ENCODE data around the gene JAZF1. TPM values are rescaled to one million over a fixed set of nuclear protein-coding genes. Genes with fewer than 3 reads are reported as not detected.

JAZF1 gene
- total RNA-seq, 2 donors from 2014 or later, result 9.3 to 37.4 TPM

GRCh38 chr7:27992755-27993493 lies 187.7 kb downstream of the JAZF1 start:
- Histone ChIP-seq H3K27ac (no peak overlapping the region), H3K4me1 (replicated peaks) (peaks cover 3% of the 10 kb centered on the region), H3K36me3 (no peaks in the 10 kb centered on the region), H3K9me3 (no peaks in the 10 kb centered on the region), H3K4me3 (no peak overlapping the region), H3K27me3 (replicated peaks; ENCODE audit: insufficient read depth) (no peaks in the 10 kb centered on the region)
- intact Hi-C loops (cut with DNase I), result no loop called here
- peak; percentile 15 for DNase-seq (ENCODE audit: low spot score)
- WGBS, result 29% methylated on average over 8 of the region's 8 CpGs
- TF ChIP-seq POLR2A (IDR thresholded peaks at IDR 0.05) (no peak), CTCF (IDR thresholded peaks at IDR 0.05) (no peak), POLR2AphosphoS5 (IDR thresholded peaks at IDR 0.05) (no peak)

GRCh38 chr7:27992097-27992496 lies 188.5 kb downstream of the JAZF1 start:
- no peak for TF ChIP-seq POLR2A (IDR thresholded peaks at IDR 0.05)
- no peak for TF ChIP-seq POLR2AphosphoS5 (IDR thresholded peaks at IDR 0.05)
- DNase-seq (ENCODE audit: low spot score), result no peak
- 47% methylated on average over 4 of the region's 4 CpGs for WGBS
- no peaks in the 10 kb centered on the region for H3K27me3 ChIP-seq (replicated peaks; ENCODE audit: insufficient read depth)
- no peak overlapping the region for H3K27ac ChIP-seq
- intact Hi-C loops (cut with DNase I), result no loop called here
- H3K4me3 ChIP-seq, result no peak overlapping the region
- no peaks in the 10 kb centered on the region for H3K9me3 ChIP-seq
- H3K36me3 ChIP-seq, result no peaks in the 10 kb centered on the region
- peaks cover 3% of the 10 kb centered on the region for H3K4me1 ChIP-seq (replicated peaks)

GRCh38 chr7:27991006-27991528 lies 189.5 kb downstream of the JAZF1 start:
- DNase-seq (ENCODE audit: low spot score), result no peak
- H3K27me3 ChIP-seq (replicated peaks; ENCODE audit: insufficient read depth), result no peaks in the 10 kb centered on the region
- peaks cover 3% of the 10 kb centered on the region for H3K4me1 ChIP-seq (replicated peaks)
- no peaks in the 10 kb centered on the region for H3K9me3 ChIP-seq
- intact Hi-C loops (cut with DNase I), result no loop called here
- TF ChIP-seq CTCF (IDR thresholded peaks at IDR 0.05) (no peak), POLR2A (IDR thresholded peaks at IDR 0.05) (no peak), POLR2AphosphoS5 (IDR thresholded peaks at IDR 0.05) (no peak)
- H3K4me3 ChIP-seq, result no peak overlapping the region
- H3K36me3 ChIP-seq, result no peaks in the 10 kb centered on the region
- no peak overlapping the region for H3K27ac ChIP-seq

- H3K36me3 ChIP-seq, result no peaks in the 10 kb centered on the region
- H3K27ac ChIP-seq, result no peak overlapping the region
- DNase-seq (ENCODE audit: low spot score), result no peak
- TF ChIP-seq CTCF (IDR thresholded peaks at IDR 0.05) (no peak), POLR2AphosphoS5 (IDR thresholded peaks at IDR 0.05) (no peak), POLR2A (IDR thresholded peaks at IDR 0.05) (no peak)
- no peak overlapping the region for H3K4me3 ChIP-seq
- no peaks in the 10 kb centered on the region for H3K4me1 ChIP-seq (replicated peaks)
- H3K27me3 ChIP-seq (replicated peaks; ENCODE audit: insufficient read depth), result no peaks in the 10 kb centered on the region
- 66% methylated on average over 1 of the region's 1 CpG for WGBS
- H3K9me3 ChIP-seq, result no peaks in the 10 kb centered on the region
- intact Hi-C loops (cut with DNase I), result no loop called here
Observed at GRCh38 chr7:27976531-27976930, 204.1 kb downstream of the JAZF1 start.

- DNase-seq (ENCODE audit: low spot score), result no peak
- Histone ChIP-seq H3K36me3 (no peaks in the 10 kb centered on the region), H3K27me3 (replicated peaks; ENCODE audit: insufficient read depth) (no peaks in the 10 kb centered on the region), H3K27ac (no peak overlapping the region), H3K4me3 (no peak overlapping the region), H3K4me1 (replicated peaks) (no peaks in the 10 kb centered on the region), H3K9me3 (no peaks in the 10 kb centered on the region)
- intact Hi-C loops (cut with DNase I), result no loop called here
- 87% methylated on average over 3 of the region's 3 CpGs for WGBS
- TF ChIP-seq POLR2A (IDR thresholded peaks at IDR 0.05), result no peak
- no peak for TF ChIP-seq POLR2AphosphoS5 (IDR thresholded peaks at IDR 0.05)
- TF ChIP-seq CTCF (IDR thresholded peaks at IDR 0.05), result no peak
Observed at GRCh38 chr7:27973625-27974024, 207.0 kb downstream of the JAZF1 start.

Measured in prostate gland (tissue), 2 donors.